Vagina (tissue), 2 donors: ENCODE results near the gene TGFB1.

Experiments
- CTCF ChIP-seq, 3 experiments: fragments of 450-650 bp in 2 of 3; fragments of 200-600 bp in 1 of 3; sonication (generic) in 1 of 3; IDR thresholded peaks; one replicate each; pipeline ENCODE4 v1.5.1; 2017 to 2019; ENCODE audit warnings: antibody characterized with exemption in 3 of 3, mild to moderate bottlenecking in 2 of 3, moderate library complexity in 2 of 3
- POLR2AphosphoS5 ChIP-seq, 2 donors: sonication (generic); formaldehyde crosslinking; IDR thresholded peaks; one replicate each; pipeline ENCODE4 v1.9.0; 2017; ENCODE audit warnings: antibody characterized with exemption in 2 of 2, mild to moderate bottlenecking in 2 of 2, low read depth in 1 of 2; ENCODE audit not compliant: insufficient read depth in 1 of 2

- TF ChIP-seq POLR2AphosphoS5 (IDR thresholded peaks at IDR 0.05; ENCODE audit: insufficient read depth in 1 of 2, low read depth in 1 of 2) (no peak), CTCF (IDR thresholded peaks at IDR 0.05) (no peak)
Observed at GRCh38 chr19:41344162-41344561, 9.6 kb downstream of the TGFB1 start.
